CD4-positive, alpha-beta memory T cell (primary cell): Measurements from ENCODE around the gene DNASE2. TPM values are rescaled to one million over a fixed set of nuclear protein-coding genes. Genes with fewer than 3 reads are reported as not detected.

Experiments used
- CTCF ChIA-PET: fragments of 350-600 bp; sonication (Branson Sonifier 250); formaldehyde crosslinking; loops from one replicate; lab custom pipeline; 2021; ENCODE audit warnings: inconsistent platforms; ENCODE audit not compliant: partially characterized antibody; lab: Charles Lee
- POLR2A ChIA-PET: fragments of 350-600 bp; sonication (Branson Sonifier 250); formaldehyde crosslinking; loops from one replicate; lab custom pipeline; 2021; ENCODE audit not compliant: partially characterized antibody; lab: Charles Lee
- DNase-seq, 5 donors: peaks; one replicate each; pipeline versions ENCODE4 v3.0.0 to v3.0.0-alpha.2; 2020 to 2022; ENCODE audit warnings: mixed read lengths in 1 of 5
- H3K27ac ChIP-seq: one replicate; pipeline ENCODE4 v1.7.0; 2013; ENCODE audit warnings: low read depth, low read length
- H3K27me3 ChIP-seq: 2 replicates; pipeline ENCODE4 v1.7.0; 2013; ENCODE audit warnings: mild to moderate bottlenecking, low read length, moderate library complexity; ENCODE audit not compliant: insufficient read depth
- H3K36me3 ChIP-seq: 2 replicates; pipeline ENCODE4 v1.7.0; 2013; ENCODE audit warnings: mild to moderate bottlenecking, low read length, moderate library complexity; ENCODE audit not compliant: insufficient read depth
- H3K4me1 ChIP-seq: 2 replicates; pipeline ENCODE4 v1.7.0; 2013; ENCODE audit warnings: mild to moderate bottlenecking, low read length, moderate library complexity; ENCODE audit not compliant: insufficient read depth
- H3K4me3 ChIP-seq, 2 donors: one replicate each; pipeline ENCODE4 v1.7.0; 2013; ENCODE audit warnings: low read length in 2 of 2, mild to moderate bottlenecking in 1 of 2
- H3K9me3 ChIP-seq, 2 donors: one replicate each; pipeline ENCODE4 v1.7.0; 2013; ENCODE audit warnings: low read length in 2 of 2, control low read depth in 1 of 2; ENCODE audit not compliant: control insufficient read depth in 1 of 2
- H3K27ac Mint-ChIP-seq, 7 donors: one replicate each; pipeline ENCODE4 v1.8.0; 2020 to 2021; ENCODE audit warnings: mixed read lengths in 7 of 7, mild to moderate bottlenecking in 6 of 7, inconsistent platforms in 3 of 7, moderate library complexity in 3 of 7
- H3K27me3 Mint-ChIP-seq, 2 donors: one replicate each; pipeline ENCODE4 v1.8.0; 2020 to 2021; ENCODE audit warnings: mixed read lengths in 2 of 2
- H3K36me3 Mint-ChIP-seq, 2 donors: one replicate each; pipeline ENCODE4 v1.8.0; 2020 to 2021; ENCODE audit warnings: mixed read lengths in 2 of 2, inconsistent platforms in 1 of 2, mild to moderate bottlenecking in 1 of 2
- H3K4me1 Mint-ChIP-seq, 4 donors: one replicate each; pipeline ENCODE4 v1.8.0; 2020 to 2021; ENCODE audit warnings: mixed read lengths in 4 of 4, mild to moderate bottlenecking in 1 of 4
- H3K4me3 Mint-ChIP-seq, 8 donors: one replicate each; pipeline ENCODE4 v1.8.0; 2020 to 2021; ENCODE audit warnings: mixed read lengths in 8 of 8, mild to moderate bottlenecking in 7 of 8, moderate library complexity in 6 of 8, inconsistent platforms in 3 of 8
- H3K9me3 Mint-ChIP-seq, 8 donors: one replicate each; pipeline ENCODE4 v1.8.0; 2020 to 2021; ENCODE audit warnings: mixed read lengths in 8 of 8, mild to moderate bottlenecking in 5 of 8, inconsistent platforms in 3 of 8, moderate library complexity in 1 of 8
- intact Hi-C: fragments of 100-400 bp; cut with micrococcal nuclease; formaldehyde crosslinking; loops from one replicate; pipeline ENCODE4 v1.15.1; 2023
- polyA plus RNA-seq, 2 donors: library from polyadenylated mRNA; unstranded; fragments of 300-500 nt; fragmentation: Illumina TruSeq; gene quantifications; one replicate each; pipeline ENCODE4 v1.2.3, GENCODE V29; 2021
- total RNA-seq, 2 experiments: library from RNA; stranded (reverse); gene quantifications; one replicate each; pipeline ENCODE4 v1.2.3, GENCODE V29; 2021

Gene DNASE2
- total and polyA plus RNA-seq, 4 experiments from 2014 or later, result 31.6 to 81.8 (median 44.1) TPM

- Mint-ChIP-seq H3K9me3 (no peaks in the 10 kb centered on the region), H3K4me3 (peak overlapping the region in 6 of 8 donors; percentile 42 to 81 (median 63)), H3K4me1 (peaks cover 5 to 13% (median 9%) of the 10 kb centered on the region in 4 donors), H3K27ac (no peak overlapping the region), H3K36me3 (no peaks in the 10 kb centered on the region), H3K27me3 (peaks cover 7 to 10% of the 10 kb centered on the region in 2 donors)
- H3K4me1 ChIP-seq, result peaks cover 8% of the 10 kb centered on the region
- H3K27me3 ChIP-seq, result no peaks in the 10 kb centered on the region
- no peak overlapping the region for H3K27ac ChIP-seq
- H3K36me3 ChIP-seq, result no peaks in the 10 kb centered on the region
- H3K9me3 ChIP-seq, result no peaks in the 10 kb centered on the region
- H3K4me3 ChIP-seq, result no peak overlapping the region
- ChIA-PET POLR2A (no interaction called here), CTCF (no interaction called here)
- intact Hi-C loops, result no loop called here
- DNase-seq, result peak in 1 of 5 donors; percentile 33
Measured at GRCh38 chr19:12866416-12867119, 14.7 kb downstream of the DNASE2 start.

GRCh38 chr19:12865746-12866415 lies 15.4 kb downstream of the DNASE2 start:
- Histone ChIP-seq H3K36me3 (no peaks in the 10 kb centered on the region), H3K27ac (no peak overlapping the region), H3K4me1 (peaks cover 8% of the 10 kb centered on the region), H3K4me3 (no peak overlapping the region), H3K9me3 (no peaks in the 10 kb centered on the region), H3K27me3 (no peaks in the 10 kb centered on the region)
- H3K36me3 Mint-ChIP-seq, result no peaks in the 10 kb centered on the region
- ChIA-PET POLR2A (no interaction called here), CTCF (no interaction called here)
- no peaks in the 10 kb centered on the region for H3K9me3 Mint-ChIP-seq
- peaks cover 5 to 13% (median 9%) of the 10 kb centered on the region in 4 donors for H3K4me1 Mint-ChIP-seq
- no peak overlapping the region for H3K27ac Mint-ChIP-seq
- no peak for DNase-seq
- peaks cover 7 to 12% of the 10 kb centered on the region in 2 donors for H3K27me3 Mint-ChIP-seq
- intact Hi-C loops, result no loop called here
- peak overlapping the region in 2 of 8 donors; percentile 49 to 55 for H3K4me3 Mint-ChIP-seq

GRCh38 chr19:12864721-12865715 lies 16.2 kb downstream of the DNASE2 start:
- Mint-ChIP-seq H3K4me3 (peak overlapping the region in 2 of 8 donors; percentile 39 to 59), H3K36me3 (no peaks in the 10 kb centered on the region), H3K27ac (no peak overlapping the region), H3K9me3 (no peaks in the 10 kb centered on the region), H3K4me1 (peaks cover 5 to 13% (median 9%) of the 10 kb centered on the region in 4 donors), H3K27me3 (peaks cover 7 to 14% of the 10 kb centered on the region in 2 donors)
- ChIA-PET POLR2A (no interaction called here), CTCF (interaction anchor here (0.9 to 1.6 kb wide), 7 partner anchors 10 to 100 kb away, joined by 4 to 6 read pairs (median 5); partner anchors contain the start of gene GCDH)
- Histone ChIP-seq H3K36me3 (no peaks in the 10 kb centered on the region), H3K27me3 (no peaks in the 10 kb centered on the region), H3K4me3 (no peak overlapping the region), H3K27ac (no peak overlapping the region), H3K9me3 (no peaks in the 10 kb centered on the region), H3K4me1 (peaks cover 8% of the 10 kb centered on the region)
- intact Hi-C loops, result no loop called here
- DNase-seq, result peak in 1 of 5 donors; percentile 35

GRCh38 chr19:12864143-12864542 lies 17.1 kb downstream of the DNASE2 start:
- POLR2A ChIA-PET, result no interaction called here
- DNase-seq, result no peak
- Histone ChIP-seq H3K27me3 (no peaks in the 10 kb centered on the region), H3K4me3 (no peak overlapping the region), H3K27ac (no peak overlapping the region), H3K36me3 (no peaks in the 10 kb centered on the region), H3K9me3 (no peaks in the 10 kb centered on the region), H3K4me1 (peaks cover 8% of the 10 kb centered on the region)
- Mint-ChIP-seq H3K27me3 (peaks cover 7 to 14% of the 10 kb centered on the region in 2 donors), H3K4me1 (peaks cover 5 to 13% (median 9%) of the 10 kb centered on the region in 4 donors), H3K4me3 (no peak overlapping the region), H3K9me3 (no peaks in the 10 kb centered on the region), H3K36me3 (no peaks in the 10 kb centered on the region), H3K27ac (no peak overlapping the region)
- CTCF ChIA-PET, result interaction anchor here (0.7 to 1.6 kb wide), 6 partner anchors 10 to 316 kb away, joined by 3 to 6 read pairs (median 4); no protein-coding TSS in a partner anchor
- intact Hi-C loops, result no loop called here

GRCh38 chr19:12859546-12859945 lies 21.7 kb downstream of the DNASE2 start:
- no peak for DNase-seq
- CTCF ChIA-PET, result interaction anchor here (1.2 kb wide), 1 partner anchor 12 kb away, joined by 4 read pairs; no protein-coding TSS in a partner anchor
- Mint-ChIP-seq H3K9me3 (peaks cover 0 to 17% (median 9%) of the 10 kb centered on the region in 8 donors), H3K36me3 (no peaks in the 10 kb centered on the region), H3K4me3 (no peak overlapping the region), H3K27ac (no peak overlapping the region), H3K27me3 (peaks cover 0 to 11% of the 10 kb centered on the region in 2 donors), H3K4me1 (no peaks in the 10 kb centered on the region)
- Histone ChIP-seq H3K9me3 (no peaks in the 10 kb centered on the region), H3K27me3 (no peaks in the 10 kb centered on the region), H3K27ac (no peak overlapping the region), H3K36me3 (no peaks in the 10 kb centered on the region), H3K4me3 (no peak overlapping the region), H3K4me1 (no peaks in the 10 kb centered on the region)
- POLR2A ChIA-PET, result no interaction called here
- intact Hi-C loops, result no loop called here

GRCh38 chr19:12858041-12858928 lies 23.0 kb downstream of the DNASE2 start:
- CTCF ChIA-PET, result interaction anchor here (1.1 to 1.5 kb wide), 2 partner anchors 10 to 11 kb away, joined by 3 to 7 read pairs; no protein-coding TSS in a partner anchor
- H3K4me1 ChIP-seq, result no peaks in the 10 kb centered on the region

More at GRCh38 chr19:12858041-12858928, 23.0 kb downstream of the DNASE2 start:
- Mint-ChIP-seq H3K4me3 (no peak overlapping the region), H3K9me3 (peaks cover 0 to 19% (median 9%) of the 10 kb centered on the region in 8 donors), H3K4me1 (no peaks in the 10 kb centered on the region), H3K27me3 (peaks cover 0 to 8% of the 10 kb centered on the region in 2 donors), H3K36me3 (no peaks in the 10 kb centered on the region), H3K27ac (no peak overlapping the region)
- no peak overlapping the region for H3K27ac ChIP-seq
- no peak for DNase-seq
- H3K4me3 ChIP-seq, result no peak overlapping the region
- intact Hi-C loops, result no loop called here
- POLR2A ChIA-PET, result no interaction called here
- no peaks in the 10 kb centered on the region for H3K9me3 ChIP-seq
- H3K36me3 ChIP-seq, result no peaks in the 10 kb centered on the region
- no peaks in the 10 kb centered on the region for H3K27me3 ChIP-seq
